ENCODE measurements around the gene KRTAP4-9.

- TF ChIP-seq POLR2AphosphoS5 (IDR thresholded peaks at IDR 0.05) (no peak), CTCF (IDR thresholded peaks at IDR 0.05) (no peak), EP300 (IDR thresholded peaks at IDR 0.05) (no peak), POLR2A (IDR thresholded peaks at IDR 0.05) (no peak)
These were observed 36.2 kb upstream of the KRTAP4-9 start for GRCh38 chr17:41069031-41069430.
